ENCODE measurements around the gene MSI1. TPM values are rescaled to one million over a fixed set of nuclear protein-coding genes. Genes with fewer than 3 reads are reported as not detected.

MSI1 gene
- total RNA-seq, 1 donor from 2014 or later, result 6.4 TPM

DNA sequence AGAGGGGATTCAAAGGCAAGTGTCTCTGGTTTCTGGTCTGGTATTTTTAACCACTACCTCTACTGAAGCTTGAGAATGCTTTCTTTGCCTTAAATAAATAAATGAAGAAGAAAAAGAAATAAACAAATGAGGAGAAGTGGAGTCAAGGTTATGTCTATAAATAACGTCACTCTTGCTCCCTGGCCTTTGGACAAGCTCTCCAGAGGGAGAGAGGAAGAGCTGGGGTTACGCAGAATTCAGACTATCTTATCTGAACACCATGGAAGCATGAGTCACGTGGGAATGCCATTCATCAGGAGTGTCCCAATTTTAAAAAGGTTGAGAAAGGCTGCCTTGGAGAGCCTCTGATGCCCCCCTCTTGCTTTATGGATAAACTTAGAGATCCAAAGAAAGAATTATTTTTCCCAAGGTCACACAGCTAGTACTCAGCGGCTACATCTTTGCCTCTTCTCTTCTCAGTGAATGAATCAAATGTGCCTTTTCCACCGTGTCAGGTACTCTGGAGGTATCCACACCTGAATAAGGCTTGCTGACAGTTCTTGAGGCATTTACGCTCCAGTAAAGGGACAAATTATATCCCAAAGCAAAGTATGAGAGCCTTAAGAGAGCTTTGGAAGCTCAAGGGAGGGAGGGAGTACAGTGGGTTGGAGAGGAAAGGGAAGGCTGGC lies 12.9 kb upstream of the MSI1 start:
- ATAC-seq (peak; percentile 85), DNase-seq (ENCODE audit: missing footprints) (no peak)
- intact Hi-C loops (cut with DNase I), result no loop called here

DNA sequence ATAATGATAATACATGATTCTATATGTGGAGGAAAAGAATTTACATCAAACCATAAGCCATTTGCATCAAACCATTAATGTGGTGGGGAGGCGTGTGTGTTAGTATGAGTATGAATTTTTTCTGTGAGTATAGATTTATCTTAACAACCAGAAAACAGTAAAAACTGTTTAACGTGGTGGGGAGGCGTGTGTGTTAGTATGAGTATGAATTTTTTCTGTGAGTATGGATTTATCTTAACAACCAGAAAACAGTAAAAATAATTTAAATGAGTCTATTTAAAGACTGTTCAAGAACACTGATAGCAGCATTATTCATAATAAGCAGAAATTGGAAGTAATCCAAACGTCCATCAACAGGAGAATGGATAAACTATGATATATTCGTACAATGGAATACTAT lies 9.1 kb upstream of the MSI1 start:
- no peak for DNase-seq (ENCODE audit: missing footprints)
- intact Hi-C loops (cut with DNase I), result no loop called here
- no peak for ATAC-seq

GRCh38 chr12:120377611-120378010 lies 8.6 kb upstream of the MSI1 start:
- ATAC-seq, result no peak
- DNase-seq (ENCODE audit: missing footprints), result no peak
- intact Hi-C loops (cut with DNase I), result no loop called here

GRCh38 chr12:120376934-120377572 lies 8.1 kb upstream of the MSI1 start:
- ATAC-seq, result no peak

GRCh38 chr12:120376416-120376815 lies 7.5 kb upstream of the MSI1 start:
- DNase-seq (ENCODE audit: missing footprints) (no peak), ATAC-seq (no peak)
- intact Hi-C loops (cut with DNase I), result no loop called here

More at GRCh38 chr12:120376934-120377572, 8.1 kb upstream of the MSI1 start:
- DNase-seq (ENCODE audit: missing footprints), result no peak
- intact Hi-C loops (cut with DNase I), result no loop called here

DNA sequence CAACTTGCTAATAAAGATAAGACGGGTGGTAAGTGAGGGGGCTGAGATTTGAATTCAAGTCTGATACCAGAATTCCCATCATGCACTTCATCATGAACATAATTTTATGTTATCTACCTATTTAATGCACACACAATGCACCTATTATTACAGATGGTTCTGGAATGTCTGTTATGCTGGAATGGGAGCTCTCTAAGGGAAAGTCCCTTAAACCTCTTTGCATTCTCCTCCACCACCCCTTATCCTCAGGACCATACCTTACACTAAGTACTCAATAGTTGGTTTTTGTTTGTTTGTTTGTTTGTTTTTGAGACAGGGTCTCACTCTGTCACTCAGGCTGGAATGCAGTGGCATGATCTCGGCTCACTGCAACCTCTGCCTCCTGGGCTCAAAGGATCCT lies 7.0 kb upstream of the MSI1 start:
- DNase-seq (ENCODE audit: missing footprints) (no peak), ATAC-seq (no peak)
- intact Hi-C loops (cut with DNase I), result no loop called here

DNA sequence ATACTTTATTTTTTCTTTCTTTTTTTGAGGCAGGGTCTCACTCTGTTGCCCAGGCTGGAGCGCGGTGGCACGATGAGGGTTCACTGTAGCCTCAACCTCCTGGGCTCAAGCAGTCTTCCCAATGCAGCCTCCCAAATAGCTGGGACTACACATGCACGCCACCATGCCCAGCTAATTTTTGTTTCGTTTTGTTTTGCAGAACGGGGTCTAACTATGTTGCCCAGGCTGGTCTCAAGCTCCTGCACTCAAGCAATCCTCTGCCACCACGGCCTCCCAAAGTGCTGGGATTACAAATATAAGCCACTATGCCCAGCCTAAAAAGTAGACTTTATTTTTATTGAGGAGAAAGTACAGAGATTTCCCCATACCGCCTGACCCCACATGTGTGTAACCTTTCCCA lies 4.7 kb upstream of the MSI1 start:
- DNase-seq (ENCODE audit: missing footprints) (no peak), ATAC-seq (no peak)
- intact Hi-C loops (cut with DNase I), result no loop called here

DNA sequence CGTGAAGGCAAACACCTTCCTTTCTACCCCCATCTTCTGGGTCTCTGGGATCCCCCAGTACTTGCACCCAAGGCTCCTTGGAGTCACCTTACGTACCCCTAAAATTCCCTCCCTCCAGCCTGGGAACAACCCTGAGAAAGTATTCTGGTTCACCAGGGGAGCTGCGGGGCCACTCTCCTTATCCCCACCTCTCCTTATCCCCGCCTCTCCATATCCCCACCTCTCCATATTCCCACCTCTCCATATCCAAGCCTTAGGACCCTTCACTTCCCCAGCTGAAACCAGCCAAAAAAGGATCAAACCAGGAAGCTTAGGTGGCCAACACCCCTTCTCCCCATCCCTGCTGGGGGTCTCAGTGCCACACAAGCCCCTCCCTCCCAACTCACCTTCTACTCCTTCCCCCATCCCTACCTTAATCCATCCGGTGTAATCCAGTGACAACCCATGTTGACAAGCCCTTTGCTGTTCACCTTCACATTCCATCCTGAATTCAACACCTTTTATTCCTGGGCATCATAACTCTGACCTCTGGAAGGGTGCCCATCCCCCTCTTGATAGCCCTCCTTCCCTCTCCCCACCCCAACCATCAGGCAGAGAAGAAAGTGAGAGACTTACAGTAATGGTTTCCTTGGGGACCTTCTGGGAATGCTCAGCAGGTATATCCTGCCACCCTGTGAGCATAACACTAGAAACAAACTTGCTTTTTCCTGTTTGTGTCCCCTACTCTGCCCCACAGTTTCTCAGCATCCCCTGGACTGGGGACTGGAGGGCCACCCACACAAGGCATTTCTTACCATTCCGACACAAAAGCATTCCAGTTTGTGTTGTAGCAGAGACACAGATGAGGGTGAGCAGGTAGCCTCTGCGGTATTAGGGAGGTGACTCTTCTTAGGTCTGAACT lies 1.6 kb upstream of the MSI1 start:
- intact Hi-C loops (cut with DNase I), result no loop called here
- DNase-seq (ENCODE audit: missing footprints) (no peak), ATAC-seq (no peak)

DNA sequence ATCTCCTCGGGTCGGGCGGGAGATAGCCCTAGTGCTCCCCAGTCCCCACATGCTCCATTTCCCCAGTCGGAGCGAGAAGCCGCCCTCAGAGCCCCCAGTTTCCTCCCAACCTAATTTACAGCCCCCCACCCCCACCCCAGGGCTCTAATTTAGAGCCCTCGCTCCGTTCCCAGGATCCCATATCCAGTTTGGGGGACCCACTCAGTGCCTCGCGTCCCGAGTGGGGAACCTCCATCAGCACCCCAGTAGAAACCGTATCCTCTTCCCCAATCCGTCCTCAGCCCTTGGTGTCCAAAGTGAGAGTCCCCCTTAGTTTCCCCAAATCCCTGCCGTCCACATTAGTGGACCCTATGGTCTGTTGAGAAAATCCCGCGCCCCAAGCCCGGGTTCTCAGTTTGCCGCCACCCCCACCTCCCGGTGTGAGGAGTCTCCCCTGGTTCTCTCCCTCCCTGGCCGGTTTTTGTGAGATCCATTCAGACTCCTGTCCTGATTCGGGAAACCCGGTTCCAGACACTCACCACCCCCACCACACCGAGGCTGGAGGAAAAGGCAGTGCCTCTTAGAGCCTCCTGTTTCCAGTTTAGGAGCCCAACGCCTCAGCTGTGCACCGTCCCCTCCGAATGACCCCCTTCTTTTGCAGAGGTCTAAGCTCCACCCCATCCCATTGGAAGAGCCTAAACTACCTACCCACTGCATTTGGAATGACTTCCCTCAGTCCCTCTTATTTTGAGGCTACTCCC lies 809 bp upstream of the MSI1 start:
- no peak for ATAC-seq
- intact Hi-C loops (cut with DNase I), result no loop called here
- no peak for DNase-seq (ENCODE audit: missing footprints)

GRCh38 chr12:120367924-120368788 lies 808 bp downstream of the MSI1 start:
- intact Hi-C loops (cut with DNase I), result no loop called here
- DNase-seq (ENCODE audit: missing footprints), result no peak
- peak; percentile 9 for ATAC-seq

GRCh38 chr12:120367233-120367923 lies 1.6 kb downstream of the MSI1 start:
- intact Hi-C loops (cut with DNase I), result no loop called here
- DNase-seq (ENCODE audit: missing footprints) (no peak), ATAC-seq (no peak)

GRCh38 chr12:120366845-120367232 lies 2.1 kb downstream of the MSI1 start:
- intact Hi-C loops (cut with DNase I), result no loop called here
- no peak for ATAC-seq
- no peak for DNase-seq (ENCODE audit: missing footprints)

DNA sequence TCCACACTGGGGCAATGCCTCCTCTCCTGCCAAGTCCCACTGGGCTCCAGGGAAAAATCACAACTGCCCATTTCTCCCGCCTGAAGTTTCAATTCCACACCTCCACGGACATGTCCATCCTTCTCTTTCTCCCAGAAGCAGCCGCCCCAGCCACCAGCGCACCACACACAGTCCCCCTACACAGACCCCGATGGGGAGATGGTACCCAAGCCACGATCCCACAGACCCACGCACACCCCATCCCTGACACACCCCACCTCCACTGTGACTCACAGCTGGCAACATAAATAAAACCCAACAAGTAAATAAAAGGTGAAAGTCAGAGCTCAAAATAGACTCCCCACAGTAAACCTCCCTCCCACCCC lies 2.6 kb downstream of the MSI1 start:
- no peak for DNase-seq (ENCODE audit: missing footprints)
- intact Hi-C loops (cut with DNase I), result no loop called here
- no peak for ATAC-seq

DNA sequence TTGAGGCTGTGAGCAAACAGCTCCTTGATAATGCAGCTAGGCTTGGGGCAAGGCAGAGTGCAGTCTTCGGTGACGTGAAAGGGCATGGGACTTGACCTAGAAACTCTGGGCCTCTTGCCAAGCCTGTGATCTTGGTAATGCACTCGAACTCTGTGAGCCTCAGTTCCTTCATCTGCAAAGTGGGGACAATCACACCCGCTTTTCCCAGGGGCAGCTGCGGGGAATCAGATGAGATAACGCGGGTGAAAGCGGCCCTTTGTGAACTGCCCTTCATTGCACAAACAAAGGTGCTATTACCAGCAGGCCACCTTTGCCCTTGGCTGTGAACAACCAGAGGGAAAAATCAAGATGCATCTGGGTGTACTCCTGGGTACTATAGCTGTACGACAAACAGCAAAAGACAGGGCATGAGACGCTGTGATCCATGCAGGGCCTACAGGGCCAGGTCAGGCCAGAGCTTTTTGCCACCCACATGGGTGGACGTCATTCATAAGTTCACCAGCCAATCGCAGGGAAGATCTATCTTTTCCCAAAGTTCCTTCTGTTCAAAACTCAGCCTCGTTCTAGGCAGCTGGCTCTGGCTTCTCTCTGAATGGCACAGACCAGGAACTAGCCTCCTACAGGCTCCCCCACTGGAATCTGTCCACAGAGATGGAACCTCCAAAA lies 3.2 kb downstream of the MSI1 start:
- intact Hi-C loops (cut with DNase I), result no loop called here
- DNase-seq (ENCODE audit: missing footprints) (no peak), ATAC-seq (no peak)

DNA sequence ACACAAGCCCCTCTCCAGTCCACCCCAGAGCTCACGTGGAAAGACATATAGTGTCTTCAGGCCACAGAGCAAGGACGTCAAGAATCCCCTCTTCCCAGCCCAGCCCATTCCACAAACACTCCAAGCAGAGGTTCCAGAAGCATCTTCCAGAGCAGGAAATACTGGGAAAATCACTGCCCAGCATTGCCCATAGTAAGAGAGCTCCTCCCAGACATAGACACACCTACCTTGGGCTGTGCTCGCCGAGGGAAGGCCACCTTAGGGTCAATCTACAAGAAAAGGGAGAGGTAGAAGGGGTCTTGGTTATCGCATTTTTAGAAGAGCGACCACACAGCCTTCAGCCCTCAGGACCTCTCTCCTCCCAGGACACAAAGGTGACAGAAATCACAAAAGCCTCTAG lies 4.5 kb downstream of the MSI1 start:
- no peak for DNase-seq (ENCODE audit: missing footprints)
- intact Hi-C loops (cut with DNase I), result no loop called here
- no peak for ATAC-seq

- DNase-seq (ENCODE audit: missing footprints) (no peak), ATAC-seq (no peak)
- intact Hi-C loops (cut with DNase I), result no loop called here
These were observed 5.6 kb downstream of the MSI1 start for GRCh38 chr12:120363274-120363855.

All from Right ventricle myocardium inferior (tissue), 1 donor.